Measurements from ENCODE around the gene PXMP2.

The PXMP2 gene

GRCh38 chr12:132687211-132688164, at the start of gene PXMP2, which contains the start of gene POLE:
PXMP2 (plus strand) TSS chr12:132687587; CDS start chr12:132687671, 84 bp downstream.
POLE (minus strand) TSS chr12:132687342; CDS start chr12:132687315, 27 bp downstream.
- H3K4me3 ChIP-seq (ENCODE audit: low read depth, low read length): peak within 1 kb of the TSS; percentile 66

GRCh38 chr12:132637811-132638210, 49.6 kb upstream of the PXMP2 start:
- no peak overlapping the region for H3K4me3 ChIP-seq (ENCODE audit: low read depth, low read length)

- no peak overlapping the region for H3K4me3 ChIP-seq (ENCODE audit: low read depth, low read length)
These were observed 48.6 kb upstream of the PXMP2 start for GRCh38 chr12:132638541-132639408.

GRCh38 chr12:132639956-132640520, 47.3 kb upstream of the PXMP2 start:
- no peak overlapping the region for H3K4me3 ChIP-seq (ENCODE audit: low read depth, low read length)

- no peak overlapping the region for H3K4me3 ChIP-seq (ENCODE audit: low read depth, low read length)
These were observed 46.5 kb upstream of the PXMP2 start for GRCh38 chr12:132640936-132641335.

- no peak overlapping the region for H3K4me3 ChIP-seq (ENCODE audit: low read depth, low read length)
These were observed 45.4 kb upstream of the PXMP2 start for GRCh38 chr12:132641811-132642650.

- H3K4me3 ChIP-seq (ENCODE audit: low read depth, low read length): no peak overlapping the region
These were observed 44.2 kb upstream of the PXMP2 start for GRCh38 chr12:132642846-132643835.

GRCh38 chr12:132646850-132647249, 40.5 kb upstream of the PXMP2 start:
- no peak overlapping the region for H3K4me3 ChIP-seq (ENCODE audit: low read depth, low read length)

- no peak overlapping the region for H3K4me3 ChIP-seq (ENCODE audit: low read depth, low read length)
These were observed 39.5 kb upstream of the PXMP2 start for GRCh38 chr12:132647858-132648257.

GRCh38 chr12:132648616-132649225, 38.7 kb upstream of the PXMP2 start:
- H3K4me3 ChIP-seq (ENCODE audit: low read depth, low read length): no peak overlapping the region

- no peak overlapping the region for H3K4me3 ChIP-seq (ENCODE audit: low read depth, low read length)
These were observed 38.0 kb upstream of the PXMP2 start for GRCh38 chr12:132649226-132649945.

GRCh38 chr12:132651444-132652100, 35.8 kb upstream of the PXMP2 start:
- H3K4me3 ChIP-seq (ENCODE audit: low read depth, low read length): no peak overlapping the region

GRCh38 chr12:132653567-132654290, 33.7 kb upstream of the PXMP2 start:
- H3K4me3 ChIP-seq (ENCODE audit: low read depth, low read length): no peak overlapping the region

- no peak overlapping the region for H3K4me3 ChIP-seq (ENCODE audit: low read depth, low read length)
These were observed 30.2 kb upstream of the PXMP2 start for GRCh38 chr12:132657004-132657727.

GRCh38 chr12:132658149-132658894, 29.1 kb upstream of the PXMP2 start:
- no peak overlapping the region for H3K4me3 ChIP-seq (ENCODE audit: low read depth, low read length)

All from iPS-11a (cell line).